GM23338 (cell line): ENCODE results near the gene CASK. TPM values are rescaled to one million over a fixed set of nuclear protein-coding genes. Genes with fewer than 3 reads are reported as not detected.
"Not testable (repeated sequence)": the region's sequence is repeated elsewhere in the genome, so short reads cannot be mapped to it uniquely, and the experiment has no call there.

Experiments
- ATAC-seq: fragments of 200-7000 bp; cut with Tn5 transposase; 3 replicates; pipeline ENCODE4 v1.9.1; 2020
- DNase-seq: peaks from one replicate; pipeline ENCODE4 v3.0.0-alpha.2; 2015; ENCODE audit warnings: low spot score
- H2AFZ ChIP-seq: fragments of 200-600 bp; sonication (generic); 2 replicates; pipeline ENCODE4 v1.8.0; 2016; ENCODE audit warnings: antibody characterized with exemption, mild to moderate bottlenecking, moderate library complexity
- H3F3A ChIP-seq: fragments of 200-600 bp; sonication (generic); replicated peaks from 2 replicates; pipeline ENCODE4 v1.8.0; 2017; ENCODE audit warnings: antibody characterized with exemption, mixed run types, low read depth
- H3K27ac ChIP-seq: fragments of 200-600 bp; sonication (generic); 2 replicates; pipeline ENCODE4 v1.6.1; 2016; ENCODE audit warnings: low read depth
- H3K27me3 ChIP-seq: fragments of 200-600 bp; sonication (generic); 2 replicates; pipeline ENCODE4 v1.8.0; 2016; ENCODE audit warnings: mild to moderate bottlenecking, mixed run types, moderate library complexity; ENCODE audit not compliant: insufficient read depth
- H3K36me3 ChIP-seq: fragments of 200-600 bp; sonication (generic); 2 replicates; pipeline ENCODE4 v1.8.0; 2016; ENCODE audit warnings: mild to moderate bottlenecking; ENCODE audit not compliant: insufficient read depth
- H3K4me1 ChIP-seq: fragments of 200-600 bp; sonication (generic); 2 replicates; pipeline ENCODE4 v1.8.0; 2016; ENCODE audit warnings: mild to moderate bottlenecking, moderate library complexity; ENCODE audit not compliant: insufficient read depth
- H3K4me2 ChIP-seq: fragments of 200-600 bp; sonication (generic); 2 replicates; pipeline ENCODE4 v1.7.1; 2017; ENCODE audit warnings: mixed run types
- H3K4me3 ChIP-seq: fragments of 200-600 bp; sonication (generic); 2 replicates; pipeline ENCODE4 v1.6.1; 2016; ENCODE audit warnings: mixed run types
- H3K79me2 ChIP-seq: fragments of 200-600 bp; sonication (generic); replicated peaks from 2 replicates; pipeline ENCODE4 v1.8.0; 2017; ENCODE audit warnings: mild to moderate bottlenecking; ENCODE audit not compliant: insufficient read depth
- H3K9me2 ChIP-seq: fragments of 200-600 bp; sonication (generic); 2 replicates; pipeline ENCODE4 v1.8.0; 2017; ENCODE audit not compliant: insufficient read depth
- H4K20me1 ChIP-seq: fragments of 200-600 bp; sonication (generic); replicated peaks from 2 replicates; pipeline ENCODE4 v1.8.0; 2017; ENCODE audit warnings: mild to moderate bottlenecking; ENCODE audit not compliant: insufficient read depth
- H3K27ac Mint-ChIP-seq: 2 replicates; pipeline ENCODE4 v1.8.0; 2020; ENCODE audit warnings: inconsistent platforms, mild to moderate bottlenecking, moderate library complexity, mixed read lengths
- H3K27me3 Mint-ChIP-seq: 3 replicates; pipeline ENCODE4 v1.8.0; 2022; ENCODE audit warnings: low read depth, mild to moderate bottlenecking, moderate library complexity, mixed read lengths, inconsistent platforms; ENCODE audit not compliant: insufficient read depth, poor library complexity
- H3K36me3 Mint-ChIP-seq: 3 replicates; pipeline ENCODE4 v1.8.0; 2021; ENCODE audit warnings: low read depth, mild to moderate bottlenecking, inconsistent platforms, moderate library complexity, mixed read lengths
- H3K4me1 Mint-ChIP-seq: 3 replicates; pipeline ENCODE4 v1.8.0; 2020; ENCODE audit warnings: mild to moderate bottlenecking, inconsistent platforms, mixed read lengths
- H3K4me3 Mint-ChIP-seq: 3 replicates; pipeline ENCODE4 v1.8.0; 2021; ENCODE audit warnings: moderate library complexity, mild to moderate bottlenecking, inconsistent platforms, mixed read lengths
- H3K9me3 Mint-ChIP-seq: 3 replicates; pipeline ENCODE4 v1.8.0; 2020; ENCODE audit warnings: moderate library complexity, mild to moderate bottlenecking, inconsistent platforms, mixed read lengths
- CREB1 ChIP-seq: fragments of 250-450 bp; sonication (Bioruptor Pico); IDR thresholded peaks from 2 replicates; pipeline ENCODE4 v1.5.0; 2020; ENCODE audit warnings: low read depth, mild to moderate bottlenecking, moderate library complexity
- CTCF ChIP-seq, 2 experiments: fragments of 200-600 bp in 1 of 2; sonication (generic) in 1 of 2; conservative IDR thresholded peaks; 2 replicates each; pipeline versions ENCODE4 v1.5.1 to v1.6.1; 2016 to 2017; ENCODE audit warnings: antibody characterized with exemption in 2 of 2, low read depth in 2 of 2, mild to moderate bottlenecking in 2 of 2, moderate library complexity in 1 of 2
- EZH2 ChIP-seq: fragments of 200-600 bp; sonication (generic); IDR thresholded peaks from one replicate; pipeline ENCODE4 v1.8.0; 2017; ENCODE audit warnings: antibody characterized with exemption, mild to moderate bottlenecking, low read depth; ENCODE audit not compliant: unreplicated experiment
- EZH2phosphoT487 ChIP-seq: fragments of 200-600 bp; sonication (generic); IDR thresholded peaks from one replicate; pipeline ENCODE4 v1.8.1; 2018; ENCODE audit warnings: antibody characterized with exemption; ENCODE audit not compliant: unreplicated experiment
- JUNB ChIP-seq: IDR thresholded peaks from one replicate; pipeline ENCODE4 v1.6.1; 2016; ENCODE audit warnings: antibody characterized with exemption; ENCODE audit not compliant: unreplicated experiment
- NANOG ChIP-seq: IDR thresholded peaks from 2 replicates; pipeline ENCODE4 v1.6.1; 2016; ENCODE audit warnings: antibody characterized with exemption, borderline replicate concordance
- POLR2AphosphoS5 ChIP-seq: IDR thresholded peaks from 2 replicates; pipeline ENCODE4 v1.6.1; 2016; ENCODE audit warnings: antibody characterized with exemption, low read depth
- REST ChIP-seq: IDR thresholded peaks from one replicate; pipeline ENCODE4 v1.6.1; 2018; ENCODE audit warnings: antibody characterized with exemption; ENCODE audit not compliant: unreplicated experiment
- STAT1 ChIP-seq: IDR thresholded peaks from one replicate; pipeline ENCODE4 v1.6.1; 2016; ENCODE audit warnings: antibody characterized with exemption; ENCODE audit not compliant: unreplicated experiment
- ZNF114 ChIP-seq: fragments of 250-450 bp; sonication (Bioruptor Pico); IDR thresholded peaks from 2 replicates; pipeline ENCODE4 v1.5.0; 2020; ENCODE audit warnings: mild to moderate bottlenecking, moderate library complexity
- ZNF331 ChIP-seq: fragments of 250-450 bp; sonication (Bioruptor Pico); IDR thresholded peaks from 2 replicates; pipeline ENCODE4 v1.5.0; 2020; ENCODE audit warnings: low read depth, mild to moderate bottlenecking, moderate library complexity
- ZNF462 ChIP-seq: fragments of 250-450 bp; sonication (Bioruptor Pico); IDR thresholded peaks from 2 replicates; pipeline ENCODE4 v1.5.0; 2020; ENCODE audit warnings: mild to moderate bottlenecking, moderate library complexity
- polyA plus RNA-seq: library from polyadenylated mRNA; unstranded; fragments of >200 nt; fragmentation: Nextera tagmentation; extraction: Ambion mirVana; gene quantifications from 2 replicates; pipeline ENCODE4 v1.2.1, GENCODE V29; 2016
- total RNA-seq: library from RNA; depleted of rRNA; stranded (reverse); fragments of >200 nt; shearing (Covaris generic); gene quantifications from 2 replicates; pipeline ENCODE4 v1.2.3, GENCODE V29; 2014

CASK gene
- total and polyA plus RNA-seq, 2 experiments from 2014 or later, result 15.3 to 44.4 TPM

GRCh38 chrX:41512853-41513252 lies 410.5 kb downstream of the CASK start:
- not testable (repeated sequence) for H3K27ac Mint-ChIP-seq

GRCh38 chrX:41512394-41512793 lies 411.0 kb downstream of the CASK start:
- no peak overlapping the region for H3K27ac ChIP-seq
- H3F3A ChIP-seq, result no peaks in the 10 kb centered on the region
- no peaks in the 10 kb centered on the region for H3K36me3 ChIP-seq
- DNase-seq (no peak), ATAC-seq (no peak)
- no peak overlapping the region for H3K4me2 ChIP-seq
- Mint-ChIP-seq H3K36me3 (no peaks in the 10 kb centered on the region), H3K4me3 (no peak overlapping the region), H3K9me3 (no peaks in the 10 kb centered on the region), H3K4me1 (peaks cover 26% of the 10 kb centered on the region), H3K27ac (no peak overlapping the region), H3K27me3 (peaks cover 5% of the 10 kb centered on the region)
- no peaks in the 10 kb centered on the region for H3K27me3 ChIP-seq
- peaks cover 8% of the 10 kb centered on the region; the same call in 1 of the 2 replicates for H3K4me1 ChIP-seq
- H3K9me2 ChIP-seq, result no peaks in the 10 kb centered on the region
- H3K79me2 ChIP-seq, result no peaks in the 10 kb centered on the region
- no peaks in the 10 kb centered on the region for H4K20me1 ChIP-seq
- no peak overlapping the region for H2AFZ ChIP-seq
- H3K4me3 ChIP-seq, result no peak overlapping the region
- TF ChIP-seq ZNF114 (CRISPR knock-in tag) (no peak), NANOG (no peak), POLR2AphosphoS5 (no peak), ZNF331 (CRISPR knock-in tag) (no peak), CTCF (conservative IDR thresholded peaks at IDR 0.05; ENCODE audit: low read depth in 2 of 2) (no peak), CREB1 (no peak), ZNF462 (no peak), STAT1 (no peak), EZH2phosphoT487 (no peak), EZH2 (no peak), REST (no peak), JUNB (no peak)

More at GRCh38 chrX:41512853-41513252, 410.5 kb downstream of the CASK start:
- H3K36me3 ChIP-seq, H3K4me3 Mint-ChIP-seq, DNase-seq, H3K4me2 ChIP-seq, H3F3A ChIP-seq, ATAC-seq, H3K36me3 Mint-ChIP-seq, H2AFZ ChIP-seq, H3K4me3 ChIP-seq, H3K9me2 ChIP-seq, H3K4me1 ChIP-seq, H3K27me3 ChIP-seq, H3K27ac ChIP-seq, H3K79me2 ChIP-seq, H3K27me3 Mint-ChIP-seq, H4K20me1 ChIP-seq, H3K9me3 Mint-ChIP-seq: not testable (repeated sequence)
- H3K4me1 Mint-ChIP-seq, result peaks cover 30% of the 10 kb centered on the region
